Mesothelial cell of epicardium (in vitro differentiated cells): ENCODE measurements around the gene SCUBE1. TPM values are rescaled to one million over a fixed set of nuclear protein-coding genes. Genes with fewer than 3 reads are reported as not detected.

Experiments
- DNase-seq, 2 experiments: peaks; one replicate each; pipeline ENCODE4 v3.0.0; 2021; ENCODE audit warnings: low spot score in 2 of 2; ENCODE audit not compliant: unreplicated experiment in 2 of 2
- H3K27ac Mint-ChIP-seq: 2 replicates; pipeline ENCODE4 v1.8.0; 2021; ENCODE audit warnings: mixed read lengths
- H3K27me3 Mint-ChIP-seq: 2 replicates; pipeline ENCODE4 v1.8.0; 2021; ENCODE audit warnings: low read depth, mixed read lengths
- H3K36me3 Mint-ChIP-seq: 2 replicates; pipeline ENCODE4 v1.8.0; 2021; ENCODE audit warnings: mixed read lengths
- H3K4me1 Mint-ChIP-seq: 2 replicates; pipeline ENCODE4 v1.8.0; 2021; ENCODE audit warnings: mixed read lengths
- H3K4me3 Mint-ChIP-seq: 2 replicates; pipeline ENCODE4 v1.8.0; 2021; ENCODE audit warnings: mild to moderate bottlenecking, moderate library complexity, mixed read lengths
- H3K9me3 Mint-ChIP-seq: 2 replicates; pipeline ENCODE4 v1.8.0; 2021; ENCODE audit warnings: mixed read lengths
- total RNA-seq: library from RNA; stranded (reverse); gene quantifications from 3 replicates; pipeline ENCODE4 v1.2.1, GENCODE V29; 2021
- TF ChIP-seq, protein P1 (sequence below): fragments of 200-600 bp; sonication (generic); IDR thresholded peaks from one replicate; pipeline ENCODE4 v1.5.0; 2021; ENCODE audit warnings: antibody characterized with exemption; ENCODE audit not compliant: unreplicated experiment

The SCUBE1 gene
- total RNA-seq, 1 donor from 2014 or later: 19.3 TPM

- no peak for DNase-seq
- Mint-ChIP-seq H3K4me3 (no peak overlapping the region), H3K27me3 (no peaks in the 10 kb centered on the region), H3K9me3 (no peaks in the 10 kb centered on the region), H3K27ac (no peak overlapping the region), H3K36me3 (peaks cover 7% of the 10 kb centered on the region), H3K4me1 (peaks cover 4% of the 10 kb centered on the region)
- TF ChIP-seq, protein P1, sequence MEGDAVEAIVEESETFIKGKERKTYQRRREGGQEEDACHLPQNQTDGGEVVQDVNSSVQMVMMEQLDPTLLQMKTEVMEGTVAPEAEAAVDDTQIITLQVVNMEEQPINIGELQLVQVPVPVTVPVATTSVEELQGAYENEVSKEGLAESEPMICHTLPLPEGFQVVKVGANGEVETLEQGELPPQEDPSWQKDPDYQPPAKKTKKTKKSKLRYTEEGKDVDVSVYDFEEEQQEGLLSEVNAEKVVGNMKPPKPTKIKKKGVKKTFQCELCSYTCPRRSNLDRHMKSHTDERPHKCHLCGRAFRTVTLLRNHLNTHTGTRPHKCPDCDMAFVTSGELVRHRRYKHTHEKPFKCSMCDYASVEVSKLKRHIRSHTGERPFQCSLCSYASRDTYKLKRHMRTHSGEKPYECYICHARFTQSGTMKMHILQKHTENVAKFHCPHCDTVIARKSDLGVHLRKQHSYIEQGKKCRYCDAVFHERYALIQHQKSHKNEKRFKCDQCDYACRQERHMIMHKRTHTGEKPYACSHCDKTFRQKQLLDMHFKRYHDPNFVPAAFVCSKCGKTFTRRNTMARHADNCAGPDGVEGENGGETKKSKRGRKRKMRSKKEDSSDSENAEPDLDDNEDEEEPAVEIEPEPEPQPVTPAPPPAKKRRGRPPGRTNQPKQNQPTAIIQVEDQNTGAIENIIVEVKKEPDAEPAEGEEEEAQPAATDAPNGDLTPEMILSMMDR: no peak
Measured at GRCh38 chr22:43164636-43165035, 178.5 kb downstream of the SCUBE1 start.

GRCh38 chr22:43163241-43163795 lies 179.9 kb downstream of the SCUBE1 start:
- Mint-ChIP-seq H3K36me3 (peaks cover 3% of the 10 kb centered on the region), H3K9me3 (no peaks in the 10 kb centered on the region), H3K27me3 (no peaks in the 10 kb centered on the region), H3K4me1 (peaks cover 4% of the 10 kb centered on the region), H3K27ac (no peak overlapping the region), H3K4me3 (no peak overlapping the region)
- DNase-seq: no peak
- TF ChIP-seq, protein P1: no peak

- TF ChIP-seq, protein P1: no peak
- no peak for DNase-seq
- peaks cover 4% of the 10 kb centered on the region for H3K4me1 Mint-ChIP-seq
- no peaks in the 10 kb centered on the region for H3K27me3 Mint-ChIP-seq
- no peak overlapping the region for H3K4me3 Mint-ChIP-seq
- no peak overlapping the region for H3K27ac Mint-ChIP-seq
- peaks cover 3% of the 10 kb centered on the region for H3K36me3 Mint-ChIP-seq
- no peaks in the 10 kb centered on the region for H3K9me3 Mint-ChIP-seq
Measured at GRCh38 chr22:43162412-43163150, 180.6 kb downstream of the SCUBE1 start.

DNA sequence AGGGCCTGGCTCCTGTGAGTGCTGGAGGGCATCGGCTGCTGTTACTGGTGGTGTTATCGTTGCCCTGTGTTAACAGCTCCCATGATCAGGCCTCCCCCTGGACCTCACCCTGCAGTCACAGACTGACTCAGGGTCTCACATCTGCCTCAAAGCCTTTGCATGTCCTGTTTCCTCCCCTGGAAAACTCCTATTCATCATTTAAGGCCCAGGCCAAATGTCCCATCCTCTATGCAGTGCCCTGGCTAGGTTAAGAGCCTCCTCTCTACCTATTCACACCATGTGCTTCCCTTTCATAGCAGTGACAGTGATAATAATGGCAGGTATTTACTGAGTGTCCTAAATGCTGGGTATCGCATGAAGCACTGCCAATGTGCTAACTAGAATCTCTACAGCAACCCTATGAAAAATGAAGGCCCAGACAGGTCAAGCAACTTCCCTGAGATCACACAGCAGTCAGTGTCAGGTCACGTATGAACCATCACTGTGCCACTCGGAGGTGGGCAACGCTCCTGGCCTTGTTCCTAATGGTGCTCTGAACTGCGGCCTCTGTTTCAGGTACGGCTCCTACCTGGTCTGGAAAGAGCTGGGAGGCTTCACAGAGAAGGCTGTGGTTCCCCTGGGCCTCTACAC lies 182.6 kb downstream of the SCUBE1 start:
- Mint-ChIP-seq H3K27me3 (no peaks in the 10 kb centered on the region), H3K36me3 (no peaks in the 10 kb centered on the region), H3K4me1 (peaks cover 4% of the 10 kb centered on the region), H3K27ac (no peak overlapping the region), H3K4me3 (no peak overlapping the region), H3K9me3 (no peaks in the 10 kb centered on the region)
- DNase-seq: no peak
- TF ChIP-seq, protein P1: no peak

GRCh38 chr22:43159484-43160178 lies 183.5 kb downstream of the SCUBE1 start:
- no peaks in the 10 kb centered on the region for H3K27me3 Mint-ChIP-seq
- no peaks in the 10 kb centered on the region for H3K9me3 Mint-ChIP-seq
- no peaks in the 10 kb centered on the region for H3K36me3 Mint-ChIP-seq
- H3K4me1 Mint-ChIP-seq: peaks cover 4% of the 10 kb centered on the region
- no peak overlapping the region for H3K4me3 Mint-ChIP-seq
- H3K27ac Mint-ChIP-seq: no peak overlapping the region
- TF ChIP-seq, protein P1: no peak
- no peak for DNase-seq
